B cell (primary cell): ENCODE data around the gene SLC25A34.

ENCODE experiments used
- EZH2 ChIP-seq: IDR thresholded peaks from 2 replicates; pipeline ENCODE4 v1.6.1; 2012; ENCODE audit warnings: borderline replicate concordance, low read depth, mild to moderate bottlenecking, moderate library complexity, low read length; ENCODE audit not compliant: insufficient read depth, poor library complexity, severe bottlenecking
- TF ChIP-seq, protein P1 (sequence below): fragments of 200-600 bp; IDR thresholded peaks from one replicate; pipeline ENCODE4 v1.8.0; 2022; ENCODE audit warnings: antibody characterized with exemption, mild to moderate bottlenecking

DNA sequence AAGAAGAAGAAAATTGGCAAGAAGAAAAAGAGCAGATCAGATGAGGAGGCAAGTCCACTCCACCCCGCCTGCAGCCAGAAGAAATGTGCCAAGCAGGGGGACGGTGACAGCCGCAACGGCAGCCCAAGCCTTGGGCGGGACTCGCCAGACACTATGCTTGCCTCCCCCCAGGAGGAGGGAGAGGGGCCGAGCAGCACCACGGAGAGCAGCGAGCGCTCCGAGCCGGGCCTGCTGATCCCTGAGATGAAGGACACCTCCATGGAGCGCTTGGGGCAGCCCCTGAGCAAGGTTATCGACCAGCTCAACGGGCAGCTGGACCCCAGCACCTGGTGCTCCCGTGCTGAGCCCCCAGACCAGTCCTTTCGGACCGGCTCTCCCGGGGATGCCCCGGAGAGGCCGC is 9.0 kb upstream of the SLC25A34 start:
- TF ChIP-seq, protein P1, sequence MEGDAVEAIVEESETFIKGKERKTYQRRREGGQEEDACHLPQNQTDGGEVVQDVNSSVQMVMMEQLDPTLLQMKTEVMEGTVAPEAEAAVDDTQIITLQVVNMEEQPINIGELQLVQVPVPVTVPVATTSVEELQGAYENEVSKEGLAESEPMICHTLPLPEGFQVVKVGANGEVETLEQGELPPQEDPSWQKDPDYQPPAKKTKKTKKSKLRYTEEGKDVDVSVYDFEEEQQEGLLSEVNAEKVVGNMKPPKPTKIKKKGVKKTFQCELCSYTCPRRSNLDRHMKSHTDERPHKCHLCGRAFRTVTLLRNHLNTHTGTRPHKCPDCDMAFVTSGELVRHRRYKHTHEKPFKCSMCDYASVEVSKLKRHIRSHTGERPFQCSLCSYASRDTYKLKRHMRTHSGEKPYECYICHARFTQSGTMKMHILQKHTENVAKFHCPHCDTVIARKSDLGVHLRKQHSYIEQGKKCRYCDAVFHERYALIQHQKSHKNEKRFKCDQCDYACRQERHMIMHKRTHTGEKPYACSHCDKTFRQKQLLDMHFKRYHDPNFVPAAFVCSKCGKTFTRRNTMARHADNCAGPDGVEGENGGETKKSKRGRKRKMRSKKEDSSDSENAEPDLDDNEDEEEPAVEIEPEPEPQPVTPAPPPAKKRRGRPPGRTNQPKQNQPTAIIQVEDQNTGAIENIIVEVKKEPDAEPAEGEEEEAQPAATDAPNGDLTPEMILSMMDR, result no peak
- TF ChIP-seq EZH2, result no peak
